ENCODE data around the gene STRBP. TPM values are rescaled to one million over a fixed set of nuclear protein-coding genes. Genes with fewer than 3 reads are reported as not detected.
A peak's percentile ranks its signal among the peaks of the same experiment; 100 is the strongest.

STRBP gene
- total and polyA plus RNA-seq, 2 of the 8 experiments (the other 6 are each of a cell fraction or from before 2014, with no cell fraction given): 29.7 to 105 TPM

- H2BK15ac ChIP-seq (ENCODE audit: low read length): no peak overlapping the region
- H4K8ac ChIP-seq (ENCODE audit: extremely low read depth, insufficient read depth, low read length): no peak overlapping the region
- no peak overlapping the region for H3K23ac ChIP-seq (ENCODE audit: insufficient read length)
- H3K14ac ChIP-seq (ENCODE audit: insufficient read length): no peak overlapping the region
- ChIA-PET CTCF (ENCODE audit: partially characterized antibody) (interaction anchor here (1.0 kb wide), 1 partner anchor 116 kb away, joined by 3 read pairs; no protein-coding TSS in a partner anchor), POLR2A (ENCODE audit: partially characterized antibody) (no interaction called here)
- H3K27me3 ChIP-seq (replicated peaks in 1 of 4; ENCODE audit: control insufficient read depth in 3 of 4, extremely low read depth in 1 of 4, insufficient read depth in 3 of 4, low read length in 3 of 4): no peaks in the 10 kb centered on the region; a peak in 1 of 7 replicates
- H3K79me1 ChIP-seq (ENCODE audit: low read depth, low read length): no peaks in the 10 kb centered on the region
- H2BK5ac ChIP-seq (ENCODE audit: low read depth, low read length): 0 out of 2 replicates have a peak overlapping the region, but pooled peaks have one; percentile 5
- FAIRE-seq (no peak), DNase-seq (ENCODE audit: low read depth in 1 of 2, low spot score in 2 of 2) (no peak)
- H4K20me1 ChIP-seq (replicated peaks in 1 of 2; ENCODE audit: control insufficient read depth in 1 of 2, insufficient read depth in 2 of 2, low read length in 2 of 2): no peaks in the 10 kb centered on the region
- 92% methylated on average over 3 of the region's 3 CpGs; no CpG with 5 or more reads in 1 of the 2 experiments for WGBS, 2 experiments (ENCODE audit: extremely low coverage in 1 of 2, insufficient coverage in 1 of 2, insufficient read length in 1 of 2, insufficient replicate concordance in 2 of 2, low coverage in 1 of 2, low lambda C conversion rate in 2 of 2, missing lambda C conversion rate in 1 of 2)
- no peak overlapping the region for H2BK20ac ChIP-seq (ENCODE audit: low read length)
- no peak overlapping the region for H2AK5ac ChIP-seq (ENCODE audit: low read depth, low read length)
- no peaks in the 10 kb centered on the region for H3K4me1 ChIP-seq (replicated peaks in 1 of 4; ENCODE audit: control insufficient read depth in 3 of 4, insufficient read depth in 4 of 4, low read length in 3 of 4)
- no peak overlapping the region for H3K27ac ChIP-seq (ENCODE audit: low read depth, low read length)
- no peak overlapping the region for H4K91ac ChIP-seq (replicated peaks; ENCODE audit: insufficient read length, low read length)
- H3K4ac ChIP-seq (replicated peaks; ENCODE audit: insufficient read length, low read depth, low read length): no peak overlapping the region
- H3K4me3 ChIP-seq (ENCODE audit: extremely low read depth in 1 of 4, insufficient read depth in 2 of 4, low read depth in 3 of 4, low read length in 4 of 4): no peak overlapping the region
- no peak overlapping the region for H2BK12ac ChIP-seq (ENCODE audit: low read depth, low read length)
- no peaks in the 10 kb centered on the region for H3K23me2 ChIP-seq (ENCODE audit: low read depth, low read length)
- no peak overlapping the region for H2AFZ ChIP-seq (ENCODE audit: low read length)
- H2BK120ac ChIP-seq (replicated peaks; ENCODE audit: low read depth, low read length): no peak overlapping the region
- no peak overlapping the region for H3K18ac ChIP-seq (ENCODE audit: extremely low read depth, low read length)
- no peaks in the 10 kb centered on the region for H3K36me3 ChIP-seq (ENCODE audit: control insufficient read depth in 2 of 4, insufficient read depth in 4 of 4, low read length in 3 of 4)
- H3K9me3 ChIP-seq (ENCODE audit: insufficient read depth in 2 of 2, low read depth in 1 of 2, low read length in 1 of 2): no peaks in the 10 kb centered on the region
- H3K4me2 ChIP-seq (ENCODE audit: insufficient read depth in 1 of 2, low read depth in 2 of 2, low read length in 2 of 2): no peak overlapping the region
- TF ChIP-seq JUND (IDR thresholded peaks at IDR 0.05; ENCODE audit: low read length) (no peak), EGR1 (IDR thresholded peaks at IDR 0.05; ENCODE audit: borderline replicate concordance, low read depth, low read length) (no peak), SIN3A (conservative IDR thresholded peaks at IDR 0.05 in 1 of 2, IDR thresholded peaks at IDR 0.05 in 1 of 2; ENCODE audit: low read depth in 1 of 2, low read length in 2 of 2) (no peak)
- H3K56ac ChIP-seq (replicated peaks; ENCODE audit: insufficient read length, low read depth, low read length): no peak overlapping the region
- no peak overlapping the region for H4K5ac ChIP-seq (ENCODE audit: insufficient read length, low read depth, low read length)
- H3K79me2 ChIP-seq (ENCODE audit: control insufficient read depth in 1 of 2, insufficient read depth in 2 of 2, low read length in 2 of 2): no peaks in the 10 kb centered on the region
- no peak overlapping the region for H3K9ac ChIP-seq (replicated peaks in 1 of 4; ENCODE audit: extremely low read depth in 1 of 4, low read depth in 3 of 4, low read length in 3 of 4)
Observed at GRCh38 chr9:123283455-123283854, 15.1 kb upstream of the STRBP start.

Data from H1 (cell line).